ENCODE data around the gene NXPH3.

NXPH3 gene

DNA sequence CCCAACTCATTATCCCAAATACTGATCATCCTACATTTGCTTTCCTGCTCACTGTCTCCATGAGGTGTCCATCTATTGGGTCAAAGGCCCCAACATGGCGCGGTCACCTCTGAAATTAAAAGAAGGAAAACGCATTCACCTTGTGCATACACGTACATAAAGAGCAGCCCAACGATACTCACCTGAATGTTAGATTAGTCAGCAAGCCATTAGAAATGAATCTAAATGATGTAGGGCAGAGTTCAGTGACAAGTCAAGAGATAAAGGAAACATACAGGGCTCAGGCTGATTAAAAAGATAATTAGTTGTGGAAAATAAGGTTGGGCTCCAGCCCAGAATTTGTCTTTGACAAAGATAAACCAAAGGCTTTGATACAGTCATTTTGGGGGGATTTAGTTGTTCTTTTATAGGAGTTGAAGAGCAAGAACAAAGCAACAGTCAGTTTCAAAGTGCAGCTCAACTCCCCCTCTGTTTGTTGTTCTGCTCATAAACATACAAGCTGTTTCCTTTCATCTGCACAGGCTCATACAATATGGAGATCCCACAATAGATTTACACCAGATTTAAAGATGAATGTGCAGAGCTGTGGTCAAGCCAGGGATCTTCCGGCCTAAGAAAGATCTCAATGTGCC is 21.1 kb downstream of the NXPH3 start:
- no peak for DNase-seq

- no peak for DNase-seq
Observed at GRCh38 chr17:49597436-49597835, 21.8 kb downstream of the NXPH3 start.

GRCh38 chr17:49597928-49598655 is 22.4 kb downstream of the NXPH3 start:
- DNase-seq = no peak

DNA sequence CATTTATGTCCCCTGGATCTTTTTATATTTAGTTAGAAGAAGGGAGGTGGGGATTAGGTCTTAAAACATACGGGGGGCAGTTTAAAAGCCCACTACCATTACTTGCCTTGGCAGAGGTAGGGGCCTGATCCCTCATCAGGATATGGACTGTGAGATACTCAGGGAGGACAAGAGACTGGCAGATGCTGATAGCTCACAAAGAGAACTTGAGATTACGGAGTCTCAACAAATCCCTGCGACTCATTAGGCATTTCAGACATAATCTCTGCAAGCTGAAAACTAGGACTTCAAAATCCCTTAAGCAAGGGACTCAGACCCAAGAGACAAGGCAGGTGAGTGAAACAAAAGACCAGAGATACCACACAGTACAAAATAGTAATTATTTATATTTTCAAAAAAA is 23.2 kb downstream of the NXPH3 start:
- no peak for DNase-seq

GRCh38 chr17:49600949-49601348 is 25.3 kb downstream of the NXPH3 start:
- no peak for DNase-seq

DNA sequence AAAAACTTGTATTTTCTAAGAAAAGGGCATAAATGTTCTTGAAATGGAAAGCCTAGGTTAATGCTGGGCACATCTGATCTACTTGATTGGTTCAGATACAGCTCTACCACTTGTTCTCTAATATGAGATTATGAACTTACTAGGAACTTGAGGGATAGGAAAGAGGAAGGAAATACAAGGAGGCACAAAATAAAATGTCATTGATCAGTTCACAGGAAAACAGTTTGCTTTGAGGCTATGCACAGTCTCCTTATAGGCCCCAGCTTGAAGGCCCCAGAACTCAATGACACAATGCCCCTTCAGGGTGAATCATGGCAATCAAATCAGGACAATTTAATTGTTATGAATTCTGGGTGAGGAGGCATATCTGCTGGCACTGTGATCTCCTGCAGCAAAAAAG is 27.1 kb downstream of the NXPH3 start:
- no peak for DNase-seq

DNA sequence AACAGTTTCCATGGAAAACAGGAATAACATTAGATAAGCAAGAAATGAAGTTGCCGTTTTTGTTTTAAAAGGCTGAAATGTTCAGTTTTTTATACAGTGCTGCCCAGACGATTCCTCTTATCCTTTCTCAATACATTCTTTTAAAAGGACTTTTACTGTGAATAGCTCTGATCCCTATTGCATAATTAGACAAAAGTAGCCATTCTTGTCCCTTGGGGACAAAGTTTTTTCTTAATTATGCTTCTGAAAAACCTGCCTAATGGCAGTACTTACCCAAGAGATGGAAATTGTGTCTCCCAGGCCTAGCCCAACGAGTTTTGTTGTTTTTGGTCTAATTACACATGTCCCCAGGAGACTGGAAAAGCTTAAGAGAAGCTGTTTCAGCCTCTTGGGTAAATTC is 27.6 kb downstream of the NXPH3 start:
- DNase-seq = no peak

DNA sequence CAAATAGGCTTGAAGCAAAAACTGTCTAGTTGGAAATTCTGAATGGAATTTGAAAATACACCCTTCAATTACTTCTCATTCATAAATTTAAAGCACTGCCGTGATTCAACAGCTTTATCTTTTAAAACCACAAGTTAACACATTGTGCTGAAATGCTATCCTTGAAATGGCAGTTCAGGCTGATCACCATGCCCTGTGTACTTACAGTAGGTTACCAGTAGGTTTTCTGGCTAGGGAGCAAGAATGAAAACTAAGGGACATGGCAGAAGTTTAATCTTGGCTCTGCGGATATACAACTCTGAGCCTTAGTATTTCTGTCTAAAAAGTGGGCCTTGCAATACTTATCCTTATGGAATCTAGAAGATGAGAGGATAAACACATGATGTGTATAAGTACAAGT is 28.0 kb downstream of the NXPH3 start:
- DNase-seq = no peak

- DNase-seq = no peak
Observed at GRCh38 chr17:49604314-49604869, 28.7 kb downstream of the NXPH3 start.

DNA sequence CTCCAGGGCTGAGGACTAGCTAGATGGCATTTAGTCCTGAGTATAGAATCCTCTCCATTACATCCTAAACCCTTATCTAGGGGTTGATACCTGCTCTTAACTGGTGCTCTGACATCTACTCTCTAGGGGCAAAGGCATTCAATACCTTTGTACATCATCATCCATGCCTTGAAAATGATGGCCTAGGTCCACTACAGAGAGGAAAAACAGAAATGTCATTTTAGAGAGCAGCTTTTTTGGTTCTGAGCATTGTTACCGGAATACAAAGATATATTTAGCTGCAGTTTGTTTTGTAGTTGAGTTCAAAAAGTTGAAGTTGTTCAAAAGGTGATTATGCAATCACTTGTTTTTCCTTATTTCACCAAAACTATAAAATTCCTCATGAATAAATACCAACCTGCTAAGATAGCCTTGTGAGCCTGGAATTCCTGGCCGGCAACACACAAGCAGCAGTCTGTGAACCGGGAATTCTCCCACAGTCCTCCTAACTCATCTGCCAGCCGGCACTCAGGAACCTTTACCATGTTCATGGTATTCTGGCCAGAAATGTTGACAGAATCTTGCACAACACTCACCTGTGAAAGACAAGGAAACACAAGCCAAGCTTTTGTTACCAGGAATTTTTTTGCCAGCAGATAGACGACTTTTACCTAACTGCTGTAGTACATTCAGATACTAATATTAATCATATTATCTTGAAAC is 35.4 kb downstream of the NXPH3 start:
- DNase-seq = no peak

DNA sequence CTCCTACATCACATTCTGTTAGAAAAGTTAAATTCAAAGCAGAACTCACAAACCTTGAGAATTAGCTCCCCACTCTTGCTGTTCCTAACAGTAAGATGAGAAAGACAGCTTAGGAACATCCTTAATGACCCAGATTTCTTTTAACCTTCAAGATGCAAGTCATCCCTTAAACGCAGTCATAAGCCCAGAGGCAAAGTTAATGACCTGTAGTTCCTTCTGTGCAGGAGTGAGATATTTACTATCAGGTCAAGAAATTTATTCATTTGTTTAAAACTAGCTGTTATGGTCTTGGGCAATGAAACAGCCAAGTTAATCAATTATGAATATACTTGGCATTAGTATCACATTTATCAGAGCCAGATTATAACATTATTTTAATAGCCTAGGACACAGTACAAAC is 37.1 kb downstream of the NXPH3 start:
- no peak for DNase-seq

DNA sequence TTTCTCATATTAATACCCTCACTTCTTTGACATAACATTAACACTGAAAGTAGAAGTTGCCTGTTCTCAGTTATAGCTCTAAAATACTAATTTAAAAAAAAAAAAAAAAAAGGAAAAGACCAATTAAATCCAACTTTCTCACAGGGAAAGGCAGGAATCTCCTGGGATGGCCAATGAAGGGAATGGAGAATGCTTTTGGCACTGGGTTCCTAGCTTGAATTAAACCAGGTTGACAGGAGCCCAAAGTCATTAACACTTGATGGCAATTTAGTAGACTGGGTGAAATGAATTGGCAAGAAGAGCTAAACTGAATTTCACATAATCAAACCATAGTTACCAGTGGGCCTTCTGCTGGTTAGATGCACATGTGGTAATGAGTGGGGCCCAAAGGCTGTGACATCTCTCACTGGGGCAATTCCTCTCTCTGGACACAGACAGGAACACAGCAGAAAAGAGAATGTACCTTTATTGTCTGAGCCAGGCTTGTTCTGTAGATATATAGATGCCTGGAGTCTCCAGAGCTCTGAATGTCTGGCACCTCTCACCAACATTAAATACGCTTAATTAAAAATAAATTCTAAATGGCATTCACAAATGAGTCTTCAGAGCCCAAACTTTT is 37.6 kb downstream of the NXPH3 start:
- DNase-seq = no peak

DNA sequence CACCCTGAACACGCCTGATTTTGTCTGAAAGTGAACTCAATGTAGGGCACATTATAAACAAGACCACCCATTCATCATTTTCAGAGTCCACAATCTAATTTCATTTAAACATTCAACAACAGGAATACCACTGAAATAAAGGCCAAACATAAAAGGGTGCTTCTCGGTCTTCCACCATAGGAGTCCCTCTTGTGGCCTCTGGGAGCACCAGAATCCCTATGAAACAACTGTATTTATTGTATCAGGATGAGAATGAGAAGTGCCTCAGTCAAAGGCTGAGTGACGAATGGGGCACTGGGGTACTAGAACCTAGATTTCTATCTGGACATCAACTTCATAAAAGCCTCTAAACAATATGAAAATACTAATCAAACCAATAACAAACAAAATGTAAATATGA is 40.4 kb downstream of the NXPH3 start:
- no peak for DNase-seq

DNA sequence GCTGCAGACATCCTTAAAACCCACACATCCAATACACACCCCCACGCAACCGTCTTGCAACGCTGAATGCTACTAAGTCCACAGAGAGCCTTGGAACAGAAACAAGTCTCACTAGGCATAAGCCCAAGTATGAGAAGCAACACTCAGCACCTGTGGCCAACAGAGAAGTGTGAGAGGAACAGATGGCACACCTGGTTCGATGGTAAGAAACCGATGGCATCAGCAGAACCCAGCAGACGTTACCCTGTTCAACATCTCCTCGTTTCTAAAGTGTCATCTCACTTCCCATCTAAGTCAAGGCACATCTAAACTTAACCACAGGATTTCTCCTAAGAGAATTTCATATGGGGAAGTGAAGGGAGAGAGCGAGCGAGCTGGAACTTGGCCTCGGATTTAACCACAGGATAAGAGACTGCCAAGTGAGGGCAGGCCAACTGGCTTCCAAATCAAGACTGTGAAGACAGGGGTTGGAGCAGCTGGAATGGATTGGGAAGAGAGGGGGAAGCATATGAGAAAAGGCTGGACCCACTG is 41.0 kb downstream of the NXPH3 start:
- no peak for DNase-seq

- DNase-seq = no peak
Observed at GRCh38 chr17:49618028-49618611, 42.4 kb downstream of the NXPH3 start.

DNA sequence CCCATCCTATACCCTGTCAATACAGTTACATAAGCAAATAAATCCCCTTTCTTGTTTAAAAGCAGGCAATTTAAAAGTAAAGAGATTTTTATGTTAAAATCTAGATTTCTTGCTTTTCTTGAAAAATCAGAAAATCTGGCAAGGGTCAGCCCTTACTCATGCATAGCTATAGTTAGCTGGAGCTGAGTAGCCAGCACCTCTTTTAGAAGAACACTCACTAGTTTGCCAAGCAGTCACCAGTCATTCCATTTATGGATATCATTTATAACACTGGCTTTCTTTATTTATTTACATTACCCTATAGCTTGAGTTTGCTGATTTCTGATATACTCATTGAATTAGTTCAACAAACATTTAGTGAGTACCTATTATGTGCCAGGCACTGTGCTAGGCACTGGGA is 45.7 kb downstream of the NXPH3 start:
- DNase-seq = no peak

- no peak for DNase-seq
Observed at GRCh38 chr17:49621946-49622529, 46.4 kb downstream of the NXPH3 start.

DNA sequence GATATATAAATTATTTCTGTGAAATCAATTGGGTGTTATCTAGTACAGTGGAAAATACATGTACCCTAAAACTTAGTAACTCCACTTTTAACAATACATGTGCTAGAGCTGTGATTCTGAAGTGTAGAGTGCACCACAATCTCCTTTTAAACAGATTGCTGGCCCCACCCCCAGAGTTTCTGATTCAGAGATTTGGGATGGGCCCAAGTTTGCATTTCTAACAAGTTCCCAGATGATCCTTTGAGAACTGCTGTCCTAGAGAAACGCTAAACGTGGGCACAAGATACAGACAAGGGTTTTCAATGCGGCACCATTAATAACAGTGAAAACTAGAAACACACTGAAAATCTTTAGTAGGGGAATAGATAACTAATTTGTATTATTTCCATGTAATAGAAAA is 49.2 kb downstream of the NXPH3 start:
- DNase-seq = no peak

- no peak for DNase-seq
Observed at GRCh38 chr17:49629447-49629846, 53.8 kb downstream of the NXPH3 start.

DNA sequence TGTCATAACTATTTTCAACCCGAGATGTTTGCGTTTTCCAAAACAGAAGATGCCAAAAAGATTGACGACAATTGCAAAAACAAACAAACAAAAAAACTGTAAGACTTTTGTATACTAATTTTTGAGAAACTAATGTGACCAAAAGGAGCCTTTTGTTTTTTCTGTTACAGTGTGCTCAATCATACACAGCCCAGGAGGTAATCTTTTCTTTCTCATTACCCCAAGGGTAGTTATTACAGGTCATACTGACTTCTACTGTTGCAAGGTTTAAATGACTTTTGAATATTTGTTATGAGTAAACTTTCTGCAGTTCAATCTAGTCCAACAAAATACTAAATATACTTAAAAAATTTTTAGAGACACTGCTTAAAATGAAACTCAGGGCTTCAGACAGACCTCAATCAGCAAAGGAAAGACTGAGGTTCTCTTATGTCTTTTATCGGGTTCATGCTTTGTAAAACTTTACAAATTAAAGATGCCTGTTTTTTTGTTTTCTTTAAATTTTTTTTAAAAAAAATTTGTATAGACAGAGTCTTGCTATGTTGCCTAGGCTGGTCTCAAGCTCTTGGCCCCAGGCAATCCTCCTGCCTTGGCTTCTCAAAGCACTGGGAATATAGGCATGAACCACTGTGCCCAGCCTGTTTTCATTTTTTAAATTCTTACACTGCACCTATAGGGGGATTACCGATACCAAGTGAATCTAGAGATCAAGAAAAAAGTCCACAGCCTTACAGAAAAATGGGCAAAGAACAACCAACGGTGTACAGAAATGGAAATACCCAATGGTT is 54.6 kb downstream of the NXPH3 start:
- DNase-seq = no peak

GRCh38 chr17:49631496-49631895 is 55.8 kb downstream of the NXPH3 start:
- no peak for DNase-seq

All from stimulated activated naive CD4-positive, alpha-beta T cell treated with Interleukin-2 at 50 U/mL for 16 hours (primary cell).